Measurements from ENCODE around the gene ZNF385D.
"Not testable (repeated sequence)": the region's sequence is repeated elsewhere in the genome, so short reads cannot be mapped to it uniquely, and the experiment has no call there.

Gene ZNF385D

DNA sequence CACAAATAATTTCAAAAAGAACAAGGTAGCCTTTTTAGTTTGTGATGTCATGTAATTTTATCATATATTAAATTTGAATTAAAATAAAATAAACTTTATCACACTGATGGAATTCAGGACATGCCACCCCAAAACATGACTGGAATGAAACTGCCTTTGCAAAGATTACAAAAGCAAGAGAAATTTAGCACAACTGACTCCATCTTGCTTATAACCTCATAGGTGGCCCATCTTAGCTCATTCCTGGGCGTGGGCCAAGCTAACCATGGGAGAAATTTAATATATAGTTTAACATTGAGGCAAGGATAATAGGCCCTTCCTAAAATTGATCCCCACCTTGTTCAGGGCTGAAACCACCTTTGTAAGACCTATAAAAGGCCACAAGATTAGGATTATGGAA lies 235.6 kb downstream of the ZNF385D start:
- no peak for DNase-seq (ENCODE audit: low spot score)

DNA sequence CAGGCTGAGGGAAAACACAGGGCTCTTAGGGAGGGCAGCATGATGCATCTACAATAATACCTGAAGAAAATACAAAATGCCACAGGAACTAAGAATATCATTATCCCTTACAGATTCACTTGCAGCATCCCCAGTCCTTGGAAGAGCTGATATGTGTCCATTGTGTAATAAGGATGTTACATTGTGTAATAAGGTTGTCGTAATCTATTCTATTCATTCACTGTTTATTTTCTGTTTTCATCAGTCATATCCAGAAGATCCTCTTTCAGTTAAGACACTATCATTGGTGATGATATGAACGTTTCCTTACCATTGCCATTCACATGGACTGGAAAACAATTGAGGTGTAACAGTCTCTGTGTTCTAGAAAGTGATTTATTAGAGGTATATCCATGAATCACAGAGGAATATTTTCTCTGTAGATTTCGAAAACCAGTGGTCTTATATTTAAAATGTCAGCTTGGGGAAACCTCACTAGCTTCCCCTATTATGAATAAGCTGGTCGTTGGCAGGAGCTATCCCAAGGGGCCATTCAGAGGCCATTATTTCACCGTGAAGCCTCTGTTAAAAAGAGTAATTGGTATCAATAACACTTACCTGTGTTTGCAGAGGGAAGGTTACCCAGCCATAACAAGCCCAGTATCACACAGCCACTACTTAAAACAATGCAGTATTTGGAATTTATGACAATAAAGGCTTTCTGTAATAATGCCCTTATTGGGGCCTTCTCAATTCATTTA lies 241.1 kb downstream of the ZNF385D start:
- DNase-seq (ENCODE audit: low spot score): no peak

DNA sequence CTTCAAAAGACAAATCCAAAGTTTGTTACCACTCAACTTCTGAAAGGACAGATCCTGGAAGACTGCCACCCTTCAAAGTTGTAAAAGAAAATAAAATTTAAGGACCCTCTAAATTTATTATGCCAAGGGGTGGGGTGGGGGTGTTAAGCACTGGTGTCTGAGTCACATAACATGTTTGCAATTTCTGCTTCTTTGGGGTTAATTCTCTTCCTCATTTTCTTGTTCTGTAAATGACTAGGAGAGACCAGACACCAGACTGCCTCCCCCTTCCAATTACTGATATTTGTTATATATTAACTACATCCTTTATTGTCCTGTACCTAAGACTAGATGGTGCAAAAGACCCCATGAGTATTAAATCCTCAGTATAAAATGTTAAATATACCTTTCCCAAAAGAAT lies 242.8 kb downstream of the ZNF385D start:
- no peak for DNase-seq (ENCODE audit: low spot score)

DNA sequence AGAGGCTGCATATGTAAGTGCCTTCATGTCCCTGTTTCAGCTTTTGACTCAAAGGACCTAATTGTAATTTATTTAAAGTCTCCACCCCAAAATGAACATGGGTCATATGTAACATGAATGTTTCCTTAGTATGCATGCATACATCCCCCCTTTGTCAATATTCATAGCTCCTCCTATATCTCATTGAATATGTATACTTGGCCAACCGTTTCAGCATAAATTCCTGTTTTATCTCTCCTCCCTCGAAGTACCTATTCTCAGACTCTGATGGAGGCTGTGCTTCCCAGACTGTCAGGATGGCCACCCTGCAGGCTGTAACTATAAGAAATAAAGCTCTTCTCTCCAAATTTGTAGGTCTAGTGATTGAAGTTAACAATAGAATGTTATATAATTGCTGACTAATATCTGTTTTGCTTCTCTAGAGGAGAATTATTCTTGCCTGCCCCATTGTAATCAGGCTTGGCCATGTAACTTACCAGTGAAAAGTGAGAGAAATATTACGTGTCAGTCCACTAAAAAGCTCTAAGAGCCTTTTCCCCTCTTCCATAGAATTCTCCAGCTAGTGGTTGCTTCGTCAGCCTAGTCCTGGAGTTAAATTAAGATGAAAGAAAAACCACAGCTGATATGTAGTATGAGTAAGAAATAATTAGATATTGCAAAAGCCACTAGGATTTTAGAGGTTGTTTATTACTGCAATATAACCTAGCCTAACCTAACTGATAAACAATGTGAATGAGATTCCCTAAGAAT lies 245.1 kb downstream of the ZNF385D start:
- DNase-seq (ENCODE audit: low spot score): no peak

DNA sequence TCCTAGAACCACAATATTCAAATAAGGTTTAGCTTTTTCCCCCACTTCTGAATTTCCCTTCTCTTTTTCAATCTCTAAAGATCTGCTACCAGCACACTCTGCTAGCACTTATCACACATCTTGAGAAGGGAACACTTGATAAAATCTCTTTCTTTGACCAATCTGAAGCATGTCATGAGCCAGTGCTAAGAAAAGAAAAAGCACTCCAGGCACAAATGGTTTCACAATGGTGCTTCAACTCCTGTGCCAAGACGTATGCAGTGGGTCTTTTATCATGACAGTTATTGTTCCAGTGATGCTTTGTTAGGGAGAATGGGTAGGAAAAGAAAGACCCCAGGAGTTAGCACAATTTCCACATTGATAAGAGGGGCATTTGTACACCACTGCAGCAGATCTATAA lies 248.4 kb downstream of the ZNF385D start:
- no peak for DNase-seq (ENCODE audit: low spot score)

DNA sequence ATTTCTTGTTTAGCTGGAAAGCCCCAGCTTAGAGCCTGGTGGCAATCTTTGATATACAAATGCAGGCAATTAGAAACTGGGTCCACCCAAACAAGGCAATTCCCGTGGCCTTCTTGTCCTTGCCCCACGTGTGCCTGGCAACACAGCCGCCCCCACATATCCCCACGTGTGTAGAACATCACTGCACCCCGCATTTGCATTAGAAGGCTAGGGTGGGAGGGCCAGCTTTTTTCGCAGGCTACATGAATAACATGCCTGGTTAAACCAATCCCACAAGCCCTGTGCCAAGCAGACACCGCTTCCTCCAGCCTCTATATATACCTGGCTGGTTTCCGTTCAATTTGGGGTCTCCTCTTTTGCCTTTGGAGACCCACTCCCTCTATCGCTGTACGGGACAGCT lies 250.2 kb downstream of the ZNF385D start:
- DNase-seq (ENCODE audit: low spot score): no peak

DNA sequence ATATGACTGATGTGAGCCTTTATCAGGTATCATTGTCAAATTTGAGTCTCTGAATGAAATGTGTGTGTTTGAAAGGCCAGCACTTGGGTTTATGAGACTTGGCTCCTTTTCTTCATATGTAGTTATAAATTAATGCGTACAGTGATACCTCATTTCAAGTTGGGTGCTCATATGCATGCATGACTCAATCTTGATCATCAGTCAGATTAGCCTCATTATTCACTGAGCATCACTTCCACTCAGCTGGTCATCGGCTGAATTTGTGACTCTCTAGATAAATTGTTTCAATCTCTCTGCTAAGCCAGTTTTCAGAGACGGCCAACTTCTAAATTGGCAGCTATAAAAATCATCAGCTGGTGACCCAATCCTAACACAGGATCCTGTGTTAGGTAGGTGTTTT lies 260.3 kb downstream of the ZNF385D start:
- not testable (repeated sequence) for DNase-seq (ENCODE audit: low spot score)

DNA sequence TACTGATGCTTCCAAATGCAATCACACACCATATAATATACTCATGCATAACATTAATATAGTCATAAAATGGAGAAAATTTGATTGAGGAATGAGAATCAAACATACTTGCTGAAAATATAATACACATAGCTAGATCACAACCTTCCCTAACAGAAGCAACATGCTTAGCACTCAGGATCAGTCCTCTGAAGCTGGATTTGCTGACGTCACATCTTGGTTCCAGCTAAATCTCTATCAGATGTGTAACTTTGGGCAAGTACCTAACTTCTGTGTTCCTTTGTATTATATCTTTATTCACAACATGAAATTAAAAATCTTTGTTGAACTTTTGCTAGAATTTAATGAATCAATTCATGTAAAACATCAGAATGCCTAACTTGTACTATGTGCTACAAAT lies 263.5 kb downstream of the ZNF385D start:
- DNase-seq (ENCODE audit: low spot score): no peak

DNA sequence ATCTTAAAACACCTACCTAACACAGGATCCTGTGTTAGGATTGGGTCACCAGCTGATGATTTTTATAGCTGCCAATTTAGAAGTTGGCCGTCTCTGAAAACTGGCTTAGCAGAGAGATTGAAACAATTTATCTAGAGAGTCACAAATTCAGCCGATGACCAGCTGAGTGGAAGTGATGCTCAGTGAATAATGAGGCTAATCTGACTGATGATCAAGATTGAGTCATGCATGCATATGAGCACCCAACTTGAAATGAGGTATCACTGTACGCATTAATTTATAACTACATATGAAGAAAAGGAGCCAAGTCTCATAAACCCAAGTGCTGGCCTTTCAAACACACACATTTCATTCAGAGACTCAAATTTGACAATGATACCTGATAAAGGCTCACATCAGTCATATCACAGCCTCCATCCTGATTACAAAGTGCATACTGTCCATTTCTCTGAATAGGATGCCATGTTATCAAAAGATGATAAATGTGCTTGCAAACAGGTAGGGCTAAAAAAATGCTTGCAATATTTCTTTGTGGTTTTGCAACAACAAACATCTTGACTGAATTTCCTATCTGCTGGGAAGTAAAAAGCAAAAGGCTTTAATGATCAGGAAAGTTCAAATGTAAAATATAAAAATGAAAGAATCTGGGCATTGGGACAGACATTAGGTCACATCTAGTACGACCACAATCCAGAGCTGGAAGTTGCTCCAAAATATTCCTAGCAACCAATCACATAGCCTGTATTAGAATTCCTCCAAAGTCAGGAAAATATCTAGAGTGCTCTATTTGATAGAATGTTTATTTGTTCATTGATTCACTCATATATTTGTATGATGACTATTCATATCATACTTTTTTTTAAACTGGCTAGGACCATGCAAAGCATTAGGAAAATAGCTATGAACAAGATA lies 264.7 kb downstream of the ZNF385D start:
- DNase-seq (ENCODE audit: low spot score): not testable (repeated sequence)

DNA sequence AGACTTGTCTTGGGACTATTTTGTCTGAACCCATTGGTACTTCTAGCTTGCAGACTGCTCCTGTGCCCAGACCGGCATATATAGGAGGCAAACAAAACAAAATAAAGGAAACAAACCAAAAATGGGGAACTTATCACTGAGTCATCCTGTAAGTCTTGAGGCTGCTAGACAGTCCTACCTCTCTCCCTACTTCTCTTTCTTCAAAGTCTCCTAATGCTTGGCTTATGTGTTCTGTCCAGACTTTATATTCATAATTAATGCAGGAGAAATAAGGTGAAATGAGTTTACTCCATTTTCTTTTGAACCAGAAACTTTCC lies 266.2 kb downstream of the ZNF385D start:
- DNase-seq (ENCODE audit: low spot score): no peak

DNA sequence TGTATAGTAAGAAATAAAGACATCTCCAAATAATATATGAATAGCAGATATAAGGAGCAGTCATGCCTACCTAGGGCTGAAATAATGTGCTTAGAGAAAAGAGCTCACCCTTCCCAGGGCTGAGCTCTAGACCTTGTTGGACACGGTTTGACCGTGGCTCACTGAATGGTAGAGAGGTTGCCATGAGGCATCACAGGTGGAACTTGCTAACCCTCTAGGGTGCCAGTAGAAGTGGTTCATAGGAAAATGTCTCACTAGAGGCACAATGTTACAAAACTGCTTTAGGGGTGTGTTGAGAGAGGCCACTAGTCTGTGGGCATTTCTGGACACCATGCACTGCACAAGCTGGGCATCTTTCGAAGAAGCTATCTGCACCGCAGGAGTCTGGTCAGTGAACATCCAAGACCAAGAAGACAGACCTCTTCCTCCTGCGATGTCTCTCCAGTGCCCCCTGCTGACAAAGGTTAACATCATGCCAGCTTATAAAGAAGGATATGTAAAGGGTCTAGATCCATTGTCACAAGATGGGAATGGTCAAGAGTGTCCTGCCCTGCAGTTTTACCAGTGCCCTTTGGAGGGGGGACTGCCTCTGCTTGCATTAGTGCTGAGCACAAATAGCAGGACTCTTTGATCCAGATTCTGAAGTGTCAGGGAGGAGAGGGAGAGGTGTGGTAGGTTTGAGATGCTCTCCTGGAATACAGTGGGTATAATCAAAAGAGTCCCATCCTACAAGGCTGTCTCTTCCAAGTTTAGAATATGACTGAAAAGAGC lies 266.8 kb downstream of the ZNF385D start:
- no peak for DNase-seq (ENCODE audit: low spot score)

DNA sequence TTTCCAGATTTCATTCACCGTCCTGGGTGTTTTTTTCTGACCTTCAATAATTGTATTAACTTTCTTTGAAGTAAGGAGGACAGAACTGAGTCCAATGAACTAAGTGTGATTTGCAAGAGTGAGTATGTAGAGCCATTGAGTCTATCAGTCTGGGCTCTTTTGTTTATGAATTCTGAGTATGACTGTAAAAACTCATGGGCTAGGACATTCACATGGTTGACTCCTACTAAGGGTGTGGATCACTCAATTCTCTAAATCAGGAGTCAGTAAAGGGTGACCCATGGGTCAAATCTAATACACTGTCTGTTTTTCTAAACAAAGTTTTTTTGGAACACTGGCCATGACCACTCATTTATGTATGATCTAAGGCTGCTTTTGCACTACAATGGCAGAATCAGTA lies 269.0 kb downstream of the ZNF385D start:
- no peak for DNase-seq (ENCODE audit: low spot score)

DNA sequence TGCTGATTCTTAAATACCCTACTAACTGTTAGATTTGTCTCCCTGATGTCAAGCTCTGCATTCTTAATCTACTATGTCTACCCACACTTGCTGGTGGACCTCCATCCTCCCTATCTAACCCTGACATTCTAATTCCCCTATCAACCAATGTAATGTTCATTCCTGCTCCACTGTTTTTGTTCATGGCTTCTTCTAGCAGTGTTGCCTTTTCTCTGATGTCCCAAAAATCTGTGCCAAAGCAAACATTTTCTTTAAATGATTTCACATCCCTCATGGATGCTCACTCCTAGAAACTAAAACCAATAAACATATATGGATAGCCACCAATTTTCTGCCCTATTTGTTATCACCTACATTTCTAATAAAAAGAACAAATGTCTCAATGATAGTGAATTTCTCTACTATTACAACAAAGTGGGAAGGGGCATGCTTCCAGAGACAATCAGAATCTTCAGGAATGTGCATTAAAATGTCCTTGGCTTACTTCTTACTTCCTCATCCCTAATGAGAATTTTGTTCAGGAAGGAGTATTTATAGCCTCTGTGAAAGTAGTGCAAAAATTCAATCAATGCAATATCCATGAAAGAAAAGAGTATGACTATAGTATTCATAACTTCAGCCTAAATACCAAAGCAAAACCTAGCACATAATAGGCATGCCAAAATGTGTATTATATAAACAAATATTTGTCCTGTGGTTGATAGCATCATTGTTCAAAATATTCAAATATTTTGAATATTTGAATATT lies 273.3 kb downstream of the ZNF385D start:
- DNase-seq (ENCODE audit: low spot score): no peak

DNA sequence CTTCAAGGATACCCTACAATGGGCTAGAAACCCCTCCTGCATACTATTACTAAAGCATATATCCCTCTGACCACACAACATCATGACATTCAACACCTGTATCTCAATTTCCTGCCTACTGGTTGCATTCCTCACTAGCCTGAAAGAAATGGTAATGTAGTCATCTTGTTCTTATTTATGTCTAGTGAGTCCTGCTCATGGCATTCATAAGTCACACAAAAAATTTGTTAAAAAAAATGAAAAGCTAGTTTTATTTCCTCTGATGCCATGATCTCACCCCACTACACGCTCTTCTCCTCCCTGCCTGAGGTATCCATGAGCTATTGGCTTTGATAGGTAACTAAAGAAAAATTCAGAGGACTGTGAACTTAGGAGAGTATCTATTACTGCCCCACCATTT lies 284.5 kb downstream of the ZNF385D start:
- no peak for DNase-seq (ENCODE audit: low spot score)

DNA sequence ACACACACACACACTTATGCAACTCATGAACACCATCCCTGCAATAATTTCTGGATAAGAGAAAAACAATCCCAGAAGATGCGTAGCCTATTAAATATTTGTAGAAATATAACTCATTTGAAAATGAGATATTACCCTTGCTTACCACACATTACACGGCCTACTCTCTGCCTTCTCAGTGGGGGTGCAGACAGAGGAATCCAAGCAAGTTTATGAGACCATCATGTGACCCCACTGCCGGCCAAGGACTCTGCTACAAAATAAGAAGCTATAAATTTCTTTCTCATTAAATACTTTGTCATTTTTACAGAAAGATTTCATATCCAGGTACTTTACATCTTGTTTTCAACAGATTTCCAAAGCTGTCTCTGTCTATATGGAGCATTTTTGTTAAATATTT lies 286.3 kb downstream of the ZNF385D start:
- DNase-seq (ENCODE audit: low spot score): no peak

DNA sequence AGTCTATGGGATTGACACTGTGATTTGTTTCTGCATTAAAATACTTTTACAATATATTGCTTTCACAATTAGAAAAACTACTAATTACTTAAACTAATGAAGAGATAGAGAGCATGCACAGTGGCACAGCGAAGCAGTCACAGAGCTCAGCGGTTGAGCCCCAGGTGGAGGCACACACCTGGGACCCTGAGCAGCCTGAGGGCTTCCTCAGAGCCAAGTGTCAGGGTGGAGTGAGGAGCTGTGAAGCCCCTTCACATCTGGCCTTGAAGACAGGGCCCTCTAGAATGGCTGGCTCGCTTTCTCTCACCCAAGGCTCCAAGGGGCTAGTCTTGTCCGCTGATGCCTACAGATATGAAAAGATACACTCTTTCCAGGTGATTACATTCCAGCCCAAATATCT lies 287.7 kb downstream of the ZNF385D start:
- no peak for DNase-seq (ENCODE audit: low spot score)

DNA sequence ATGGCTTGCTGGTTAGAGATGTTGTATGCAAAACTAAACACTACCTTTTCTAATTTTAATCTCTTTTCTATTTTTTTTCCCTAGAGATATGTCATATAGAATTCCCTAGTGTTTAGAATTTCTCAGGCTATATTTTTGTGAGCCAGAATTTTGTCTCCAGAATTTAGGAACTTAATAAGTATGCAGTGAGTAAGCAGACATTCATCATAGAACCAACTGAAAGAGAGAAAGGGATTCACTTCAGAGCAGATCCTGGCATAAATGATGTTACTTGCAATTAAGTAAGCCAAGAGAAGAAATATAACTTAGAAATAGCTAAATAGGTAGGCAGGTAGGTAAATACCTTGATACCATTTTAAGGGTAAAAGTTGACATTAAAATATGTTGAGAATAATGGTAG lies 288.9 kb downstream of the ZNF385D start:
- no peak for DNase-seq (ENCODE audit: low spot score)

DNA sequence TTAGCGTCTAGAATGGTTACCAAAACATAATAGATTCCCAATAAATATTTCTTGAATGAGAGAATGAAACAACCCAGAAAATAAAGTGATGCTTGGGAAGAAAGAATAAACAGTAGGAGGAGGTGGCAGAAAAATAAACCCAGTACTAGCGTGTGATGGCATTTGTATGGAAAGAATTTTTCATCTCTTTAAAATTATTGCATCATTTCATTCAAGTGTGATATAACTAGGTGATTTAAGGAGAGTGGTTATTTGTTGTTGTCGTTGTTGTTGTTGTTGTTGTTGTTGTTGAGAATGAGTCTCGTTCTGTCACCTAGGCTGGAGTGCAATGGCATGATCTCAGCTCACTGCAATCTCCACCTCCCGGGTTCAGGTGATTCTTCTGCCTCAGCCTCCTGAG lies 293.9 kb downstream of the ZNF385D start:
- DNase-seq (ENCODE audit: low spot score): no peak

DNA sequence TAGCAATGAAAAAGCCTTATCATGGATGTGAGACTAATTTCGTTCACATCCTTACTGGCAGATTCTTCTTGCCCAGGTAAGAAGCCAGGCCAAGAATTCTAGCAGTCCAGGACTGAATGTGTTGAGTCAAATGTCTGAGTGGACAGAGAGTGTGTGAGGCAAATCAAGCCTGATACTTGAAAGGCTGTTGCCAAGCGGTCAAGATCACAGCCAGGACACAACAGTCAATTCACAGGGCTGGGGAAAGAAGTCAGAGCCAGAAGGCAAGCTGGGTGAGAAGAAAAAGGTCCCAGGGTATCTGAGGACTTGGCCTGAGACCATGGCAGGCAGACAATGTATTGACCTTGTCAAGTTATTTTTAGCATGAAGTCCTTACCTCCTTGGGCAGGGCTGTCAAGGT lies 301.3 kb downstream of the ZNF385D start:
- no peak for DNase-seq (ENCODE audit: low spot score)

DNA sequence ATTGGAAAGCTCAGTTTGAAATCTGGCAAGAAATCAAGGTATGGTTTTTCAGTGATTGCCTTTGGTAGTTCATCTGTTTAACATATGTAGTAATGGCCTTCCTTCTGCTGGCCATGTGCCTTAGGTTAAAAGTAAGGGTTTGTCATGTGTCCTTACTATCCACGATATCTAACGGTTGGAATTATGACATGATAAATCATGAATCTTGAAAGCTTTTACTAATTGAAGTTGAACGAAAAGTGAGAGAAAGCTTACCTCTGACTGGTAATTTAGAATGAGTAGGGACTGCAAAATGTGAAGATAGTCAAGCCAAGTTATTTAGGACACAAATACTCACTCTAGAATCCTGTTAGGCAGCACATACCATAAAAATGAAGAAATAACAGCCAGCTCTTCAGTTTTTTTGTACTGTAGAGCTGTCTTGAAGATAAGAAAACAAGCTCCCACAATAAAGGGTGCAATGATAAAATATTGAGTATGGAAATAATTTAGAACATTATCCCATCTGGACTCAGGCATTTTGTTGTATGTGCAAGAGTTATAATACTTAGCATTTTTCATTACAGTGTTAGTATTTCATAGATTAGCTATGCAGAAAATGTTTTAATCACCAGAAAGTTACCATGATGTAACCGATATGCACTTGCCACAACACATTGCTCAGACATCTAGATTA lies 303.4 kb downstream of the ZNF385D start:
- DNase-seq (ENCODE audit: low spot score): no peak

DNA sequence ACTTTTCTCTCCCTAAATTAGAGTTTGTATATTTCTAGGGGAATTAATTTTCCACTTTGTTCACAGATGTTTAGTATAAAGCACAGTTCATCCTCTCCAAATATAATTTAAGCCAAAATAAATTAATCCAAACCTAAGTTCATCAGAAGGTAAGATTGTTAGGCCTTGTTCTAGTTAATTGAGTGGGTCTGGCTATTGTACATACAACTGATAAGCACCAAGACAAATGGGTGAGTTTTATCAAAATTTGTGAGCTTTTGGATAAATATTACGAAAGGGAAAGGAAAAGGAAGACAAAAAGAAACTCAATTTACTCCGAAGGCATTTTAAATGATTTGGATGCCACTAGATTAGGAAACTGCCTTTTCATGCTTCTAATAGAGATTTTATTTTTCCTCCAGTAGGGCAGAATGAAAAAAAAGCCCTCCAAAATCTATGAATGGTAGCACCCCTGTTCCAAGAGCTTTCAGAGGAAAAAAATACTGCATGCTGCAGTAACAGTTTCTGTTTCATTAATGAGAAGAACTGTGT lies 304.0 kb downstream of the ZNF385D start:
- no peak for DNase-seq (ENCODE audit: low spot score)
